Measurements from ENCODE around the gene SORCS1.

Gene SORCS1

DNA sequence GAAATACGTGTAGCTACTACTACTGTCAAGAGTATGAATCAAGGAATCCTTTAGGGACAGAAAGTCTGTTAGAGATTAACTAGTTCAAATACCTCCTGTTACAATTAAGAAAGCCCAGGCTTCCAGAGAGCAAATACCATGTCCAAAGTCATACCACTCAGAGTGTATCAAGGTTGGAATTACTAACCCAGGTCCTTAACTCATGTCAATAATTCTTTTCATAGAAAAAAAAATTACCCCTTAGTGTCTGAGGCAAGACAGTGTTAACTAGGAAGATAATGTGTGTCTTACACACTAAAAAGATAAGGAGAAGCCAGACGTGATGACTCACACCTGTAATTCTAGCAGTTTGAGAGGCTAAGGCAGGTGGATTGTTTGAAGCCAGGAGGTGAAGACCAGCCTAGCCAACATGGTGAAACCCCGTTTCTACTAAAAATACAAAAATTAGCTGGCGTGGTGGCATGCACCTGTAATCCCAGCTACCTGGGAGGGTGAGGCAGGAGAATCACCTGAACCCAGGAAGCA is 423.4 kb downstream of the SORCS1 start:
- no peak for DNase-seq (ENCODE audit: low spot score)

DNA sequence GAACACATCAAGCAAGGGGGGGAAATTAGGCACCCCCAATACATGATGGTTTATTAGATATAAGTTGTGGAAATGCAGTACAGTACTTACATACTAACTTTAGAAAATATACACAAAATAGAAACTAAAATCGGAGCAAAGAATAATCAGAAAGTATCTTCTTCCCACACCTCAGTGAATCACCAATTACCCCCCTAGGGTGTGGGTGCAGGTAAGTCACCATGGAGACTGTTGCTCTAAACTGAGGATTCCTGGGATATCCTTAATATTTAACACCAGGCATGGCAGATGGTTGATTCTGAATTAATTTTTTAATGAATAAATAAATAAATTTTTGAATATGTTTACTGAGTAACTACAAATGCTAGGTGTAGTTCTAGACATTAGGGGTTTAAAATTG is 424.4 kb downstream of the SORCS1 start:
- no peak for DNase-seq (ENCODE audit: low spot score)

DNA sequence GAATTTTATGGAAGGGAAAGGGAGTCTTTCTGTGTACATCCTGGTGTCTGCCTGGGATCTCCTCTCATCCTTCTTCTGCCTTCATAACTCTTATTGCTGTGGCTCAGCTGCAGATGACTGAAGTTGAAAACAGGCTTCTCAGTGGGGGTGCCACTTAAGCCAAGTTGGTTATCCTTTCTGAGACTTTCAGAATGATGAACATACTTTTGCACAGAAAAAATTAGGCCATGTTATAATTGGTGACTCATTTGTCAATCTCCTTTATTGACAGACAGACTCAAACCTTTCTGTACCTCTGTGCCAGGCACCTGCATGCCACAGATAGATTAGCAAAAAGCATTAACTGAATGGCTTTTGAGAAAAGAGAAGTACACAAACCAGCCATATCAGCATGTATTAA is 430.3 kb downstream of the SORCS1 start:
- no peak for DNase-seq (ENCODE audit: low spot score)

DNA sequence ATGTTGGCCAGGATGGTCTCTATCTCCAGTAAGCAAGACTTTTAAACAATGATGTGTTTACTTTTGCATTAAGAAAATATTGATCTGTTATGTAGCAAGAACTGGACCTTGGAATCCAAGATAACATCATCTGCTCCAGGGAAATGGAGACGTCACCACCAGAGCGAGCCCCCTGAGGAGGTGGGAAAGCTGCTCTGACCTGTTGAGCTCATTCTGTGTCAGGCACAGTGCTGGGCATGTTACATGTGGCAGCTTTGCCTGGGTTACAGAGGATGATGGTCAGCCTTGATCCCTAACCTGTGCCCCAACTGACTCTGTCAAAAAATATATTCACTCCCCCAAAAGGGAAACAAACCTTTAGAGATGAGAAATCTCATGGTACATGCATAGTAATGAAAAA is 436.3 kb downstream of the SORCS1 start:
- DNase-seq (ENCODE audit: low spot score), result no peak

DNA sequence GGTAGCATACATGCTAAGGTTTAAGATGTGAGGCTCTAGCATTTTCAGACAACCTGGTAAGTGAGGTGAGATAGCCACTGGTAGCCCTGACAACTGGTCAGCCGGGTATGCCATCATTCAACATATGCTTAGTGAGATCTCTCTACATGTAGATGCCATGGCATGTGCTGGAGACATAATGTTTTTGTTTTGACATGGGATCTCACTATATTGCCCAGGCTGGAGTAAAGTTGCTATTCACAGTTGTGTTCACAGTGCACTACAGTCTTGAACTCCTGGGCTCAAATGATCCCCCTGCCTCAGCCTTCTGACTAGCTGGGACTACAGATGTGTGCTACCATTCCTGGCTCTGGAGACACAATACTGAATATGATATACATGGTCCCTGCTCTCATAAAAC is 437.3 kb downstream of the SORCS1 start:
- no peak for DNase-seq (ENCODE audit: low spot score)

DNA sequence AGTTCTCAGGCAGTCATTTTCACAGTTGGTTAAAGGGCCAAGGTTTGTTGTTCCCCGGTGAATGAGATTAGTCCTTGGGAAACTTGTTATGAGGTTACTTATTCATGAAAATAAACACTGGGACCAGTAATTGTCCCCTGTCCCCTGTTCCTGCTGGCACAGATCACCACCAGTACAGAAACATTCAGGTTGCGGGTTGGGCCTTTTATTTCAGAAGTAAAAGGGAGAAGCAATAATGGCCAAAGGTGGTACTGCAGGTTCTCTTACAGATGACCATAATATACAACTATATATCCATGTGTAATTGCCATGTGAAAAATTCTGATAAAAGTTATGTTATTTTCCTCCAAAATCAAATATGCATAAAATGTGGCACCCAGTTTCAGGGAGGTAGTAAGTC is 442.0 kb downstream of the SORCS1 start:
- DNase-seq (ENCODE audit: low spot score), result no peak

DNA sequence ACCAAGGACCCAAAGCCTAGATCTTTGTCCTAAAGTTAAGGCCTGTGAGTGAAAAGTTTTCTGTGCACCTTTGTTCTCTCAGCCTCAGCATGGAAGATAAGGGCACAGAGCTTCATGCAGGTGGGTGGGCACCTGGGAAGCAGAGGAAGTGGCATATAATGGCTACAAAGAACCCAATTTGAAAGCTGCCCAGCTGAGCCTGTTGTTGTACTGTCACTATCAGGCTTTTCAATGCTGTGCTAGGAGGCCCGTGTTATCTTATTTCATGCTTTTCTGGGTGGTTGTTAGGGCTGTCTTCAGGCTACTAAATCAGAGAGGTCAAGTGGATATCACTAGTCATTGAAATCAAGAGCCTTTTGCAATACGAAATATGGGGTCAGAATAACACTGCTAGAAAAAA is 443.8 kb downstream of the SORCS1 start:
- DNase-seq (ENCODE audit: low spot score), result no peak

DNA sequence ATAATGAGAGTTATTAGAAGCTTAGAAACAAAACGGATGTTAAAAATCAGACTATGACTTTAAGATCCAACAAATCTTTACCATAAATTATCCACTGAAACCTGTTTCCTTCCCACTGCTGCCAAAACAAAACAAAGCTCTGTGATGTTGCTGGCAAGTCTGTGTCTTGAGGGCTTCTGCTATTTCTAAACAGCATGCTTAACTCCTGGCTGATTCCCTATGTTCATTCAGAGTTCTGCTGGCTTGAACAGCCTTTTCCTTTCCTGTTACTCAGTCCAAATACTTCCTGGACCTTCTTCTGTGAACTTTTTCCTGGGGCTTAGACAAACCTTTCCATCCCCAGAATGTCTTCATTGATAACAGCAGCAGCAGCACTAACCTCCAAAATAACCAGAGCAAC is 448.1 kb downstream of the SORCS1 start:
- DNase-seq (ENCODE audit: low spot score), result no peak

DNA sequence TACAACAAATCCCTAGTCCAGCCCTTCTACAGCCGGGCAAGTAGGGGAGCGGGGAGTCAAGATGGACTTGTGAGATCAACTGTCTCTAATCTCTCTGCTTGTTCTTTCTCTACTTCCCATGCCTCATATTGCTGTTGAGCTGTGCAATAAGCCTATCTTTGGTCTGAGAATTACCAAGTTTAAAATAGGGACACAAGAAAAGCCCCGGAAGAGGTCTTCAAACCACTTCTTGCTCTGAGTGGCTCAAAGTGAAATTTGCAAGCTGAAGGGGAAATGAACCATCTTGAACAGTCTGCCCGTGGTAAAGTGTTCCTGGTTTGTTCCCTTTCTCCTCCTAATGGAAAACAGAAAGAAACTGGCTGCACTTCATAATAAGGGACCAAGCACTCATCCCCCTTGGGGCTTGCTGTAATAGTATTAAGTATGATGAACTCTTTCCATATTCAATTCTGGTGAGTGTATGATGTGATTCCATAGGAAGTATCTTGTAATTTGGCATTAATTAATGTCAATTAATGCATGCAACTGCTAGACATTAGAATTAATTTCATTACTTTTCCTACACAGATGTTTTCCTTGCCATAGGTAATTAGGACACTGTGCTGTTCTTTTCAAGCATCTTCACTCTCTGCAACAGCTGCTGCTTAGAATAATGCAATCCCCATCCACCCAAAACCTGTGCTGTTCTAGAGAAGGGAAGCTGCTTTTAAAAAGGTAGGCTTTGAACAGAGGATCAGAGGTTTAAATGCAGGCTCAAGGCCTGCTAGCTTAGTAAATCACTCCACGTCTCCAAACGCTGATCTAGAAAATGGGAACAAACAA is 449.6 kb downstream of the SORCS1 start:
- no peak for DNase-seq (ENCODE audit: low spot score)

DNA sequence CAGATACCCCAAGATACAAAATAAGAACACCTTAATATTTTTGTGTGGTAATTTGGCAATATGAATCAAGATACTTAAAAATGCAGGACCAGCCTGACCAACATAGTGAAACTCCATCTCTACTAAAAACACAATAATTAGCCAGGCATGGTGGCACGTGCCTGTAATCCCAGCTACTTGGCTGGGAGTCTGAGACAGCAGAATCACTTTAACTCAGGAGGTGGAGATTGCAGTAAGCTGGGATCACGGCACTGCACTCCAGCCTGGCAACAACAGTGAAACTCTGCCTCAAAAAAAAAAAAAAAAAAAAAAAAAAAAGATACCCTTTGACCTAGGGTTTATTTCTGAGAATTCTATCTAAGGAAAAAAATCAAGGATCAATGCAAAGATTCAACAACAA is 450.7 kb downstream of the SORCS1 start:
- DNase-seq (ENCODE audit: low spot score), result no peak

DNA sequence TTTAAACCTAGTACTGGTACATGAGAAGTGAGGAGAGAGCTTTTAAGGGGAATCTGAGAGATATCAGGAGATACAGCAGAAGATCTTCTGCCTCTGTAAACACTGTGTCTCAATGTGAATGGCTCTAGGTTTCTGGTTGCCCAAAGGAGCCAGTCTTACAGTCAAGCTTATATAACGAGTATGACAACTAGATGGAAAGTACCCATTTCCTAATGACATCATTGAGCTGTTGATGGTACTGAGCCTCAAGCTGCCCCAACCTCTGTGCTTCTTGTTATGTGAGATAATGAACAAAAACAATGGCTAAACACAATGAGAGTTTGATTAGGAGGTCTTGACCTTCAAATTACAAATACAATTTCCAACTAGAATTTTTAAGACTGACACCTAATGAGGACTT is 451.5 kb downstream of the SORCS1 start:
- DNase-seq (ENCODE audit: low spot score), result no peak

DNA sequence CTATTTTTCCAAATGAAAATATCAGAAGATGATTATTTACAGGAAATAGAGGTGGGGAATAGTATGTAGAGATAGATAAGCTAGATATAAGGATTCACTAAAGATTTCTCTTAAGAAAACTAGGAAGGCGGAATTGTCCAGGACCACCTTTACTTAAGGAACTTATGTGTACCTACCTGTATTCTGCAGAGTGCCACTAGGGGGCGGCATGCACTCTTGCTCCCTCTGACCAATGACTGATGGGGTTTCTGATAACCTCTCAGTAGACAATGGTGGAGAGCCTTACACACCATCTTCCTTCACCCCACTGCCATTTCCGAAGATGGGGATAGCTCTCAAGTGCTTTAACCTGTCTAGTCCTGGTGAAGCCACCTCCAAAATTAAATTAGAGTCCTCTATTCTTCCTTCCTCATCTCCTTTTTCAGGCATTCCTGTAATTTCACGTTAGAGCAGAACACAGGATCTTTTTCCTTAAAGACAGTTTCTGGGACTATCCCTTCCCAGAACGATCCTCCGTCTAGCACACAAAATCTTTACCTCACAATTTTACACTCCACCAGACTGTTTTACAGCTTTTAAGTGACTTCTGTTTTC is 453.1 kb downstream of the SORCS1 start:
- DNase-seq (ENCODE audit: low spot score), result peak; percentile 60

DNA sequence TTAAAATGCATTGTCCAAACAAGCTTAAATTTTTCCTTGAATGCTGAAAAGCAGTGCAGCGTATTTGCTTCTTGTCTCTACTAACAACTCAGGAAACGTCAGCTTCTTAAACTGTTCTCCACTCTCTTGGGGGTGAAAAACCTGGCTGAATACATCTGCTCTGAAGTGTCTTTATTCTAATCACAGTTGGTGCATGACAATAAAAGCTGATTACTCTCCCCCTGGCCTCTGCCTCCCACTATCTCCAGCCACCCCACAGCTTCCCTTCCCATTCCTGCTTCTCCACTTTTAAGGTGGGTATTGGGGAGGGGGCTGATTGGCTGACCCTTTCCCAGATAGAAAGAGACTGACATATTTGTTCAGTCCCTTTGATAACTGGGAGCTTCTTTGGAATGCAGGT is 456.0 kb downstream of the SORCS1 start:
- no peak for DNase-seq (ENCODE audit: low spot score)

DNA sequence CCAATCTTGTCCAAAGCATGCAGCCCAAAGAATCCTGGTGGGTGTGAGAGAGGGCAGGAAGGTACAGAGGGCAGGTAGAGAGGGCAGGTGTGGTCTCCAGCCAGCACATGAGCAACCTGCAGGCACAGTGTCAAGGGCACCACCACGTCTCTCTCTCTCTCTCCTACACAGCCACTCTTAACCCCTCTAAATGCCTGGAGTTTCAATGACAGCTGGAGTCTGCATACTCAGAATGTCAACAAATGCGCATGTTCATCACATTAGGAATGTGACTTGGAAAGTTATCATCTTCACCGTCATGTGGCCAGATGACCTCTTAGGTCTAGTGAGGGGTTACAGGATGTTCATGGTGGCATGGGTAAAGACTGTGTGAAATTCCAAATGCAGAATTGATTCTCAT is 456.8 kb downstream of the SORCS1 start:
- no peak for DNase-seq (ENCODE audit: low spot score)

DNA sequence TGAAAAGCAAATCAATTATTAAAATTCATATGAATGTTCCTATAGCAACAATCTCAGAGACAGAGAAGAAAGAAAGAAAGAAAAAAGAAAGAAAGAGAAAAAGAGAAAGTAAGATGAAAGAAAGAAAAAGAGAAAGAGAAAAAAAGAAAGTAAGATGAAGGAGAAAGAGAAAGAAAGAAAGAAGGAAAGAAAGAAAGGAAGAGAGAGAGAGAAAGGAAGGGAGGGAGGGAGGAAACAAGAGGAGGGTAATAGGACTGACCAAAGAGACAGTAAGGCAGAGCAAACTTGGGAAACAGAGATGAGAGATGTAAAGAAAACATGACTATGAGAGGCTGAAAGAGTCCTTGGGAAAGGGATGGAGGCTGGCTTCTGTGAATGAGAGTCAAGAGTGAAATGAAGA is 458.4 kb downstream of the SORCS1 start:
- DNase-seq (ENCODE audit: low spot score), result no peak

DNA sequence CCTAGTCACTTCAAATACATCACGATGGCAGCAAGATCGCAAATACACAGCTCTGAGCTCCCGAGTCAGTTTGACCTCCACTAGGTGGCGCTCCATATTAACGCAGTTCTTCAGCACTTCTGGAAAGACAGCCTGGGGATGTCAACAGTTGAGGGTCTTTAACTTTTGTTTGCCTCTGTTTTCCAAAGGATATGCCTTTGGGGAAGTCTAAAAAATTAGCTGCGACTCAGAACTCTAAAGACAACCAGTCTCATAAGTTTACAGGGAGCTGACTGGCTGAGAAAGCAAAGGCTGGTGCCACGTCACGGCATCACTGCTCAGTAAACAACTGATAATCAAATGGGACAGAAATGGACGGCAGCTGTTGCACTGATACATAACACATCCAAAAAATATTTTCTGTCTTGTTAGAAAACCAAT is 458.8 kb downstream of the SORCS1 start:
- DNase-seq (ENCODE audit: low spot score), result peak; percentile 57

DNA sequence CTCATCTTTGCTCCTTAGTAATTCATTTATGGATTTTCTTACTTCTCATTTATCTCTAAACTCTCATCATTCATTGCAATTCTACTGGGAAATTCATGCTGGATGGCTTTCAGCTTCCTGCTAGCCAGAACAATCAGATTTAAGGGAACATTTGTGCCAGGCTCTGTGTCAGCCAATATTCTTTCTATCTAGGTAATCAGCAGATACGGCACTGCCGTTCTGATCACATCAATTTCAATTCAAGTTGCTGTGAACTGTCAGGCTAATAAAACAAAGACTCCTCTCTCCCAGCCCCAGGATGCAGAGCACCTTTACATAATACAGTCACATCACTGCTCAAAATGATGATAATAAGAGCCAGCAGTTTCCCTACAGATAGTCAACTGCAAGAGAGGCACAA is 468.3 kb downstream of the SORCS1 start:
- no peak for DNase-seq (ENCODE audit: low spot score)

DNA sequence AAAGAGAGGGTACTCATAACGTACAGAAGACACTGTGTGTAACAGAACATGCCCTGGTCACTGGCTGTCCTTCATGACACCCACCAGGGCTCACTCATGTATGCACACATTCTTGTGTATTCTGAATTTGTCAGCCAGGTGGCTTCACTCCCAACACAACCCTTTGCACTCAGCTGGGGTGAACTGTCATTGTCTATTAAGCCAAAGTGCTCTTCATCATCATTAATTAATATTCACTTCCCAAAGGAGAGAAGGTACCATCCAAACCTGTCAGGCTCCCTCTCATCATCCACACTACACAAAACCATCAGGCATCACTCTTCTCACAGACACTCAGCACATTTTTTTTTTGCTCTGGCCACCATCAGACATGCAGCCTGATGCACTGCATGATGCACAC is 469.8 kb downstream of the SORCS1 start:
- DNase-seq (ENCODE audit: low spot score), result no peak

DNA sequence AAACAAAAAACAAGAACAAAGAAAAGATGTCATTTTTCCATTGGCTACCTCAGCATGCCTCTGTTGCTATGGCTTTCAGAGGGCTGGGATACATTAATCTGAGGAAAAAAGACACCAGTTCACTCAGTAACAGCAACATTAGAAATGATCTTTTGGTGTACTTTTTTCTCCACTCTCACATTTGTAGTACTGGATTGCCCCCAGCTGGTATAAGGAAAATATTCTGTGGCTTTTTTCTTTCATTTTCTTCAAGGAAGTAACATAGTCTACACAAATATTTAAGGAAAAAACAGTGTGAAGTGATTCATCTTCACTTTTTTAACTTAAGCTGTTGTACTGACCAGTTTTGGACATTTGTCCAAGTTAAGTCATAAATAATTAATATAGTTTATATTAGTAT is 482.3 kb downstream of the SORCS1 start:
- DNase-seq (ENCODE audit: low spot score), result no peak

DNA sequence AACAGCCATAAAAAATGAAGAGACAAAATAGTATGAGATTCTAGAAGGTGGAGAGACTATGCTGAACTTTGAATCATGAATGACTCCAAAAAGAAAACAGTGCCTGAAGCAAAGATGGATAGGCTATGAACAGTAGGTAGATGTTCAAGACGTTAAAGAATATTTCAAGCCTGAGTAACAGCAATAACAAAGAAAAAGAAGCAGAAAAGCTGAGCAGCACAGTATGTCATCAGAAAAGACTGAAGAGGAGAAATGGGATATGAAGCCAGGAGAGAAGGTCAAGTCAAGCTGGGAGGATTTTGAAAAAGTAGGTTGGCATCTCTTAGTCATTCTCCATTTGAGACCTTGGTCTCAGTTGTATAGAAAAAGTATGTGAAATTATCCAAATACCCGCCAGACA is 484.4 kb downstream of the SORCS1 start:
- no peak for DNase-seq (ENCODE audit: low spot score)

DNA sequence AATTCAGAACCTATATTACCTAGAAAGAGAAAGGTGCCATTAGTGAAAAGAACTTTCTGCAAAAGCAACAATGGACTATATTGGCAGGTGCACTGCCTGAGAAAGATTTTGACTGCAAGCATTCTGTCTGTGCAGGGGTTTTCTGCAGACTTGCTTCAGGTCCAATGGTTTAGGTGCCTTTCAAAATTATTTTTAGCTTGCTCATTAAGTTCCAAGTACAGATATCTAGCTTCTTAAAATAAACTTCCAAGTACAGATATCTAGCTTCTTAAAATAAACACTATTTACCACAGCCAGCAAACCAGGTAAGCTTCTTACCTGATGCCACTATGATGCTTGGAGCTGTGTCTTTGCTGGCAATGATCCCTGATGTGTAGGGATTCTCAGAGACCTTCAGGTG is 485.2 kb downstream of the SORCS1 start:
- no peak for DNase-seq (ENCODE audit: low spot score)

DNA sequence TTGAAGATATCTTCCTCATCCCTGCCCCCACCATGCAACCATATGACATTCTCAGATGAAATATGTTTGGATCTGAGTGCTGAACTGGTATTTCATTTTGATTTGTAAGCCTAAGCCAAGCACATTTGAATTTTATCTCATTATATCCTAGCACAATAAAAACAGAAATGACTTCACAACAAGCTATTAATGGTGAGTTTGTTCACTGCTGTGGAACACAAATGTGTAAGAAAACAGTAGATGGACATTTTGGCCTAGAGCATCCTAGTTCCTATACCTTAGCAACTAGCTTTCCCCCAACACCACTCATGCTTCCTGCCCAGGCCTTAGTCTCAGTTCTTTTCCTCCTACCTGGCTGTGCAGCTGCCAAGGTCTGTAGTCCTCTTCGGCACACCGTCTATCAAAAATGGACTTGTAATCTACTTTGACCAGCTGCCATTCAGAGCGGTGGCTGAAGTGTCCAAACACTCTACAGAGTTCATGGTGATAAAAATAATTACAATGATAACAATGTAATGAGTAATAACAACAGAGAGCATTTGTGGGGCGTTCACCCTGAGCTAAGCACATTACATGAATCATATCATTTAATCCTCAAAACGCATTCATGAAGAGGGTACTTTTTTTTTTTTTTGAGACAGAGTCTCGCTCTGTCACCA is 491.9 kb downstream of the SORCS1 start:
- DNase-seq (ENCODE audit: low spot score), result no peak

DNA sequence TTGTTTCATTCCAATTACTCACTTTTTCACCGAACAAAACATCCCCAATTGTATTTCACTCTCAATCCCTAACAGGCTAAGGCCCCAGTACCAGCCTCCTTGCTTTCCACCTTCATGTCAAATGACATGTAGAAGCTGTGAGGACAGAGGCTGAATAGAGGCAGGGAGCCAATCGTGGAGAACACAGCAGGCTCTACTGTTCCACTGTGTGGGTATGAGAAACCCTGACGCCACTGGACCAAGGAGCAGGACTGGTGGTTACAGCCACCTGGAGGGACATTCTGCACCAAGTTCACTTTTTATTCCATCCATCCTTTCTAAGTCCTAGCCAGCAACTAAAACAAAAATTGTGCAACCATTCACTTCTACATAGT is 502.8 kb downstream of the SORCS1 start:
- no peak for DNase-seq (ENCODE audit: low spot score)
